GM21526 (cell line): Measurements from ENCODE around the gene ERBB4.
"Not testable (repeated sequence)": the region's sequence is repeated elsewhere in the genome, so short reads cannot be mapped to it uniquely, and the experiment has no call there.

ENCODE experiments used
- ATAC-seq: cut with Tn5 transposase; IDR thresholded peaks from one replicate; pipeline ENCODE4 v1.9.1; 2021; ENCODE audit warnings: moderate library complexity; ENCODE audit not compliant: unreplicated experiment, low FRiP score

The ERBB4 gene

DNA sequence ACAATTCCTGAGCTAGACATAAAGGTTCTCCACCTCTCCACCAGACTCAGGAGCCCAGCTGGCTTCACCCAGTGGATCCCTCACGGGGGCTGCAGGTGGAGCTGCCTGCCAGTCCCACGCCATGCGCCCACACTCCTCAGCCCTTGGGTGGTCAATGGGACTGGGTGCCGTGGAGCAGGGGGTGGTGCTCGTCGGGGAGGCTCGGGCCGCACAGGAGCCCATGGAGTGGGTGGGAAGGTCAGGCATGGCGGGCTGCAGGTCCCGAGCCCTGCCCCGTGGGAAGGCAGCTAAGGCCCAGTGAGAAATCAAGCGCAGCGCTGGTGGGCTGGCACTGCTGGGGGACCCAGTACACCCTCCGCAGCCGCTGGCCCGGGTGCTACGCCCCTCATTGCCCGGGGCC, 1014.4 kb downstream of the ERBB4 start:
- ATAC-seq, result not testable (repeated sequence)

DNA sequence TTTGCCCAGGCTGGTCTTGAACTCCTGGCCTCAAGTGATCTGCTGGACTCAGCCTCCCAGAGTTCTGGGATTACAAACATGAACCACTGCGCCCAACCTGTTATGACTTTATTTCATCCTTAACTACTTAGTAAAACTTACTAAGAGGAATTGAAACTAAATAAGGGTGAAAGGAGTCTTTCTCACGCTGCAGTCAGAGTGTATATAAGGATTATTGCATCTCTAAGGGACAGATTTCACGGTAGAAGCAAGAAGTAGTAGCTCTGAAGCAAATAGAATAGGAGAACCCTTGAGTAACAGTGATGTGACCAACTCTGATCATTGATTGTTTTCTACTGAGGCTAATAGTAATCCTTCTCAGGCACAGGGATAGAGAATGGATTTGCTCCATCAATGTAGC, 1022.1 kb downstream of the ERBB4 start:
- no peak for ATAC-seq

DNA sequence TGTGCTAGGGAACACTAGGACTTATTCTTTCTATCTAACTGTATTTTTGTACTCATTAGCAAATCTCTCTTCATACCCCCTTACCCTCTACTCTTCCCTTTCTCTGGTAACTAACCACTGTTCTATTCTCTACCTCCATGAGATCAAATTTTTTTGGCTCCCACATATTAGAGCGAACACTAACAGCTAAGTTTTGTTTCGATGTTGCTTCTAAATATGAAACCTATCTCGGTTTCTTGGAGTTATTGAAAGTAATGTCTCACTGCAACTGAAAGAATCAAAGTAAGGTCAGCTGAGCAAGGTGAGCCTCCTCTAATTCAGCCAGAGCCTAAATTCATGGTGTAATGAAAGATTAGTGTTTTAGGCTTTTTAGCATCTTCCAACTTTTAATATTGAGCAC, 1024.6 kb downstream of the ERBB4 start:
- no peak for ATAC-seq

DNA sequence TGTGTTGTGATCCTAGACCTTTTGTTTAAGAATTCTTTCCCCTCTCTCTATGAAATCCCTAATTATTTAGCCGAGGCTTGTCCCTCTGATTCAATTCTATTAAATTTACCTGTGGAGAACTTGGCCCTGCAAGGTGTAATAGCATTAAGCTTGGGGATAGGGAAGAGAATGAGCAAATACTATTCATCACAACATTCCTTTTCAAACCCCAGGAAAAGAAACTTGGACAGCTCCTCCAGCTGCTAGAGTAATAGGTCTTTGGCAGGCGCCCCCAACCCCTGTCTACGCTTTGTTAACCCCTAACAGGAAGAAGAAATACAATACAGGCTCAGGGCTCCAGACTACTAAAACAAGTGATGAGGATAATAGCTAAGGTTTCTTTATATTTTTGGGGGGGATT, 1025.2 kb downstream of the ERBB4 start:
- no peak for ATAC-seq

DNA sequence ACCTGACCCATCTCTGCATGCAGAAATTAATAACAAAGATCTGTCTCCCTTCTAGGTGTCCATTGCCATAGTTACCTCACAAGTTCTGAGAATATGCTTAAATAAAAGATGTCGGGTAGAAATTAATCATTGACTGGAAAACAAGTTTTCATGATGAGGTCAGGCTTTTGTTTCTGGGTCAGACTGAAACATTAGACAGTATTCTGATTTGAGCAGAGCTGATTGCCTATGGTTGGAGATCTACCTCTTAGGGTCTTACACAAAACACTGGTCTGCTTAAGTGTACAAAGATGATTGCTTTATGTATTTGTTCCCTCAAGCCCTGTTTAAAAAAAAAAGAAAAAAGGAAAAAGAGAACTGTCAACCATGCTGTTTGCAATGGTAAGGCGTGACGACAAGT, 1025.8 kb downstream of the ERBB4 start:
- no peak for ATAC-seq

DNA sequence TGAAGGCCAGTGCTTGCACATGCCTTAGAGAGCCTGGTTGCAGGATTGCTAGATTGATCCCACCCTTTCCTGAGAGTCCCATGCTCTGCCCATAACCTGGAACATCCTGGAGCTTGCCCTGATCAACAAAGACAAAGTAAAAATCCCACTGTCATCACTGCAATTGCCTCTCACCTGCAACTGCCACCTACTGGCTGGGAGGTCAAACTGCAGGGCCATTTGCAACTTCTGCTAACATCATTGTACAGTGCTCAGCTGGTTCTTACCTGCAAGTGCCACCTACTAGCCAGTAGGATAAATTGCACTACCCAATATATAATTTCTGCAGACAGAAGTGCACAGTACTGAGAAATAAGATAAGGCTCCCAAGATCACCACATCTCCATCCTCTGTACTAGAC, 1034.7 kb downstream of the ERBB4 start:
- ATAC-seq, result peak; percentile 83

DNA sequence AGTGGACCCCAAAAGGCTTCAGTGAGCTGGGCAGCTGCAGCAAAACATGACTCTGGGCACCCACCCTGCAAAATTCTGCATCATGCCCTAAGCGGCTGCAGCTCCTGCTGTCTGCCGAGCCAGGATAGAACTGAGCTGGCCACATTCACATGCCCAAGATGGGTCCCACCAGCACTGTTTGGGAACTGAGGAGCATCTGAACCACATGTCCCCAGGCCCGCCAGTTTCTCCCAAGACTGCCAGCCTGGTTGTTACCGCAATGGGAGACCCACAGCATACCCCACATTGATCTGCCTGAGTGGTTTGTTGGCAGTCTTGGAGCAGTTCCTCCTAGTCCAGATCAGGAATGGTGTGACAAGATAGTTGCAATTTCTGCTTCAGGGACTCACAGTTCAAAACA, 1035.4 kb downstream of the ERBB4 start:
- no peak for ATAC-seq

DNA sequence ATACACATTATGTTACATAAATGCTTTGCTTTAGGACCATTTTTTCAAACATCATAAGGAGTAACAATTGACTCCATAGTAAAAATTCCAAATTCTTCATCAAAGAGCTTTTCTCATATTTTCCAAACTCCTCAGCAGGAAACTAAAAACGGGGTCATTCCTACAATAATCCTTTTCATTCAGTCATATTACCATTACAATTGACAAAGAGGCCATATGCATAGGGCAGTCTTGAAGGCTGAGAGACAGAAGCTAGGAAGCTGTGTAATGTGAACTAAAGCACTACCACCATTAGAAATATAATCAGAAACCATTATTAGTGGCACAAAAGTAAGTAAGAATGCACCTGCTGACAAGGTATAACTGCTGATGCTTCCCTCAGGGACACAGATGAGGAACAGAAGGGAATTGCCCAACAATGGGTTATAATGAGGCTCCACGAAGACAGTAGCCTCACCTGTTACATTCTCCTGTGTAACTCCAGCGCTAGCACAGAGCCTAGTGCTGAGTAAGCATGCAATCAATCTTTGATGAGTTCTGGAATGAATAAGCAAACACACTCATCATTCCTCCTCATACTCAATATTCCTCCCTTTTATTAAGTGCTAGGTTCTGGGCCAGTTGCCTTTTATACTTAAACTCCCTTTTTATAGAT, 1039.9 kb downstream of the ERBB4 start:
- ATAC-seq, result no peak

DNA sequence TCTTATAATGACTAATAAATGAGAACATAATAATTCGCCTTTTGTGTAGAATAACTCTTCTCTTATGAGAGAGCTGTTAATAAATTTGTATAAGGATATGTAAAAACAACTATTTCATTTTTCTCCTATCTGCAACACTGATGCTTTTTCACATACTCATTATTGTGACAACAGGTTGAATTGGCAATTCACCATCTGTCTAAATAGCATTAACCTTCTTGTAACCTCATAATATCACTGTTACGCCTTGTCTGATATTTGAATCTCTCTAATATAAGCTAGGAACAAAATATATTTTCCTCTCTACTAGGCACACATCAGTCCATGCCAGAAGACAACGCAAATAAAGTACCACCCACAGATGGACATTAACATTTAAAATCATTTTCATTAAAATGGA, 1043.3 kb downstream of the ERBB4 start:
- ATAC-seq, result no peak

DNA sequence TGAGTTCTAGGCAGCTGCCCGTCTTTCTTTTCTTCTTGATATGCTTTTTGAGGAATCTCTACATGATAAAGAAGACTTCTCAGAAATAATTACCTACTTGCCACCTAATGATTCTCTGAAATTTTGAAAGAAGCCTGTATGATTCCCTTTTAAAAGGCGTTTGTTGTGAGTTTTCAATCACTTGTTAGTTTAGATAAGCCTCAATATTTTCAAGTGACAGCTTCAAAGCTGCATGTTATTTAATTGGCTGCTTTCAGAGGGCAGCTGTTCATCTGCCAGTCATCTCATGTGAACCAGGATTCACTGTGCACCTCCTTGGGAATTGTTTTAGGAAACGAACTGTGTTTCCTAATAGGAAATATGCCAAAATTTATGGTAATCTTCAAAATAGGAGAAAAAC, 1044.1 kb downstream of the ERBB4 start:
- ATAC-seq, result no peak

DNA sequence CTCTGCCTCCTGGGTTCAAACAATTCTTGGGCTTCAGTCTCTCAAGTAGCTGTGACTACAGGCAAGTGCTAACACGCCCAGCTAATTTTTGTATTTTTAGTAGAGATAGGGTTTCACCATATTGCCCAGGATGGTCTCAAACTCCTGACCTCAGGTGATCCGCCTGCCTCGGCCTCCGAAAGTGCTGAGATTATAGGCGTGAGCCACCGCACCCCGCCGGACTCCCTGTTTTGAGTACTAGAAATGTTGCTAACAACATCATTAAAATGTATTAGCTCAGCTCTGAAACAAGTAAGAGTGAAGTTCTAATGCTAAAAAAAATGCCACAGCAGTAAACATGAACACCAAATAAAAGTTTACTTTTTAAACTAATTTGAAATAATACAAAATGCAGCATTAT, 1044.5 kb downstream of the ERBB4 start:
- ATAC-seq, result no peak

DNA sequence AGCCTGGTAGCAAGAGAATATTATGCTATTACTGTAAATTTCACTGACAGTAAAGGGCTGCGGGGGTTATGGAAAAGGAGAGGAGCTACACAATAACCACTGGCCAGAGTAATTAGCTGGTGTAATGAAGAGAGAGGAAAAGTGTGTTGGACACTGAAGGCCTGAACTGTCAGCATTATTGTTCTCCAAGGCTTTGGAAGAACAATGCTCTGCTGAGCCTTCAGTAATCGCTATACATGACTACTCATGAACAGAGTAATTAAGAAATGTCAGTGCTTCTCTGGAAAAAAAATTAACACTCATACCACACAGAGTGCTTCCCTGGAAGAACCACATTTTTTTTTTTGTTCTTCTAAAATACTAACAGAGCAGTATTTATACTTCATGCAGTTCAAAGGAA, 1050.9 kb downstream of the ERBB4 start:
- ATAC-seq, result no peak

DNA sequence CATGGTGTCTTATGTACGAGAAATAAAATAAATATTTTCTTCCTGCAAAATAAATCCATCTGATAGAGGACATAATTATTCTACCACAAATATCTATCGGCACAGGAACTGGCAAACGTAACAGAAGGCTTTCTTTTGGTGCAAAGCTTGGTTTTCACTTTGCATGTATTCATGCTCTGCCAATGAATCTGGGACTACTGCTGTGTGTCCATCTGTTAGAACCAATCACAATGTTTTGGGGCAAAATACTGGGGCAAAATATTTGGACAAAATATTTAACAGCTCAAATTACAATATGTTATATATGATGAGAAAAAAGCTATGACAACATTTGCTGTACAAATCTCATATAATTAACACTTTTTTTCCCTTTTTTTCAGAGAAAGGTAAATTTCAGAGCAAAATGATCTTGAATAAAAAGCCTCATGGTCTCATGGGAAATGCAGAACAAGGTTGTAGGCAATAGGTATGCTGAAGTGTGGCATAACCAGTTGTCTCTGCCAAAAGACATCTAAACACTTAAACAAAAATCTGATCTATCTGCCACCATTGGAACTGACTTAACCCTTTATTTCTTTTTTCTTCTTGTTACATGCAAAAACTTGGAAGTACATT, 1059.0 kb downstream of the ERBB4 start:
- no peak for ATAC-seq

DNA sequence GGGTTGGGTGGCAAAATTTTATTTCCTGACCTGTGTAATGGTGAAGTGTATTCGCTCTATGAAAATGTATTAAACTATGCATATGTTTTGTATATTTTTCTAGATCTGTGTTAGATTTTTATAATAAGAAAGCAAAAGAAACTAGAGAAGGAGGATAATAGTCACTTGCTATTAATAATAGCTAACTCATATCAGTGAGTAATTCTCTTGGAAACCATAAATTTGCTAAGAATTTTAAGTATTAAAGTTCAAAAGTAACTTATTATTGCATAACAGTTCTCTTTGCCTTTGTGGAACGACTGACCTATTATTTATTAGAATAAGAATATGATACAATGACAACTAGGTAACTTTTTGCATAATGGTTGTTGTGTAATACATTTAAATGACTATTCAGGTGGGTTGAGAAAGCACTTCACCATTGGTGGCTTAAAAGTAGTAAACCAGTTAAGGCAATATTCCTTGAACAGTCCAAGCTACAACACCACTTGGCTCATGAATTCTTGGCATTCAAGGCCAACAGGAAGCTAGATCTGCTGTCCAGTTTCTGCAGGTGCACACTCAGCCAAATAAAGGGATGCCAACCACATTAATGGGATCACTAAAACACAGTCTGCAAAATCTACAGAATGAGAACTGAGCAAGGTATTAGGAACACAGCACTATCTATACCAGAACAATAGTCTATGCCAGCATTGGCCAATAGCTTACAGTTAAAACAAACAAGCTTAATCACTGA, 1060.9 kb downstream of the ERBB4 start:
- ATAC-seq, result no peak

DNA sequence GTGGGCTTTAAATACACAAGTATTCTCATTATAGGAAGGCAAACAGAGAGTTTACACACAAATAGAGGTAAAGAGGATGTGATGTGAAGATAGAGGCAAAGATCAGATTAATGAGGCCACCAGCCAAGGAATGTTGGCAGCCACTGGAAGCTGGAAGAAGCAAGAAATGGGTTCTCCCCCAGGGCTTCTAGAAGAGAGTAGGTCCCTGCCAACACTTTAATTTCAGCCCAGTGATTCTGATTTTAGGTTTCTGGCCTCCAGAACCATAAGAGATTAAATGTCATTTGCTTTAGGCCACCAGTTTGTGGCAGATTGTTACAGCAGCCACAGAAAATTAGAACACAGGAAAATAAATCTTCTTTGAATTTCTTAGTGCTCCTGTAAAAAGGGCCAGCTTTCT, 1065.5 kb downstream of the ERBB4 start:
- no peak for ATAC-seq

DNA sequence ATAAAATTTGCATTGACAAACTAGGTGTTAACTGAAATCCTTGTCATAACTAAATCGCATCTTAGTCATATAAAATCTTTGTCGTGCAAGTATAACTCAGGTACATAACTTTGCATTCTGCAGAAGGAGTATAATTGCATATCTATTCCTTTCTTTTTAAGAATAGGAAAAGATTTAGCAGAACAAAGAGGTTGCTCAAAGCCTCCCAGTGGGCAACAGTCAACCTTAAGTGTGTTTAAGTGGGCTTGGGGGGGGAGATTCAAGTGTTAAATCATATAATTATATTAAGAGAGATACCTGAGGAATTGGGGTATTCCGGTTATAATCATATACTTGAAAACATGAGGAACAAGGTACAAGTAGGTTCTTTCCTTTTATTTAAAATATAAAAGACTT, 1068.9 kb downstream of the ERBB4 start:
- no peak for ATAC-seq

DNA sequence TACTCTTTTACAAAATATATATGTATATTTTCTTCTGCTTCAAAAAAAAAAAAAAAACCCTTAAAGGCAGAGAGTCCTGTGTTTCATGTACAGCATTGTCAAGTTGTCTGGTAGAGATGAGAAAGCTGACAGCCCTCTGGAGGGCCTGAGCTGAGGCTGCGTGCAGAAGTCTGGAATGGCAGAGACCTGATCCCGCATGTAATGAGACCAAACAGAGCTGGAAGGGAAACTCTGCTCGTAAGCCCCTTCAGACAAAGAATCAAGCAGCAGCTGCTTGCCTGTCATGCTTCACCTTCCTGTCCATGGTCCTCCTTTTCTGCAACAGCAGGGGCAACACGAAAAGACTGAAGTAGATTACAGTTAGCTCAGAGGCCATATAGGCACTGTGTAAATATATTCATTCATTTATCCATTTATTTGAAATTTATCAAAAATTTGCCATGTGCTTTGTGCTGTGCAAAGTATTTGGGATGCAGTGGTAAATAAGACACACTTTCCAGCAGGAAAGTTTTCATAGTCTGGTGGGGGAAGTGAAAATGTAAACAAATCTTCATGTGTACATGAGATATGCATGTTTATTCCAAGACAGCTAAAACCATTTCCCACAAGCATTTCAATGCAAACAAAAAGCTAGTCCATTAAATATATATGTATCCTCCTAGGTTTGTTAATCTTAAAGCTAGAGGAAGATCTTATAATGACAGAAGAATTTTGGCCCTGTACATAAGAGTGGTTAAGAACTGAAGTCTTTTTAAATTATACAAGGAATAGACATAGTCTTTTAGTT, 1069.5 kb downstream of the ERBB4 start:
- no peak for ATAC-seq

DNA sequence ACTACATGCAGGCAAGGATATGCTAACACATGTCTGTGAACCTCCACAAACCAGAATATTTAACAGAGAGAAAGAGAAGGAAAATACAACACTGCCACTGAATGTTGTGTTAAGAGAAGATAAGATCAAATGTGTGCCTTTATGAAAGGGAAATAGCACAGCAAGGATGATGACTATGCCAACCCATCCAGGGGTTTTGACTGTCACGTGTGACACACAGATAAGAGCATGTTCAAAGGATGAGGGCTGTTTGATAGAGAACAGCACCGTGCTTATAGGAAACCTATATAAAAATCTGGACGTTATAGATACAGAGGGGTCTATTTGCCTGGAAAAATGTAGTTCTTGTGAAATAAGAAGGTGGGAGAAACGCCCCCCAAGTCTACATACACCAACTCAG, 1070.4 kb downstream of the ERBB4 start:
- ATAC-seq, result no peak

DNA sequence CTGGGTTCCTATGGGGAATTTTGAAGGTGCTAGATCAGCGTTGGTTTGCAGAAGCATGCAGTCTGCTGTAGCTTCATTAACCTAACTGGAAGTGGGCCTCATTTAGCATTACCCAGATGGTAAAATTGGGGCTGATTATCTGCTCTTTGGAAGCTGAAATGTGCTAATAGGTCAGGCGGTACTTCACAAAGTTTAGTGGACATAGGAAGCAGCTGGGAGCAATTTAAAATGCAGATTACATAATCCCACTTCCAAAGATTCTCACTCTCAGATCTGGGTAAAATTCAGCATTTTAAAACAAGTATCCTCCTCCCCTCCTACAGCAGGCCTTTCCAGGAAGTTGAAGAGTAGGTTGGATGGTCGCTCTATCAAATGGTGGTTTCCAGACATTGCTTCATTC, 1075.2 kb downstream of the ERBB4 start:
- no peak for ATAC-seq

DNA sequence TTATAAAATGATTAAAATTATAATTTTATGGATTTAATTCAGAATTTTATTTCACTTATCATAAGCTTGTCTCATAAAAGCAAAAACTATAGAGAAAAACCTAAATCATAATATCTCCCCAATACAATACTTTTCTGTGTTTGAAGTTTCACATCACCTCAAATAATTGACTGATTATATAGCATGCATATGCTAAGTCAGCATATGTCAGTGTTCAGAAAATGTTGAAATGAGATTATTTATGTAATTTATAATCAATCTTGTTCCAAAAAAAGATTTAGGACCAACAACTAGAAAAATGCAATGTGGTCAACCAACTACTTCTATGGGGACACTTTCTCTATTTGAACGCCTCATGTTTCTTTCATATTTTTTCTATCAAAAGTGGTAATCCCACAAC, 1079.6 kb downstream of the ERBB4 start:
- ATAC-seq, result no peak

DNA sequence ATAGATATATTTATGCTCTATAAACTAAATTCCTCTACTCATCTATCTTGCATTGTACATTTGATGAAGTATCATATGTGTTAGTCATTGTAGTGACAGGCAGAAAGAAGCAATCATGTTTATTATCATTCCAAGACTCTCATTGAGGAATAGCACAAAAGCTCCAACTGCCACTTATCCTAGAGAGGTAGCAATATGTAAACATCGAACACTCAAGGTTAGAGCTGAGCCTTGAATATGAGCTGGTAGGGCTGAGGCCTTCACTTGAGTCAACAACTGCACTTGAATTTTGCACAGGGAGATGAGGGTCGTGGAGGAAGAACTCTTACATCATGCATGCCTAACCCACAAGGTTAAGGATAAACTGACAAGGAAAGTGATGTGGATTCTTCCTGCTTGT, 1081.3 kb downstream of the ERBB4 start:
- no peak for ATAC-seq
